Measurements from ENCODE around the gene FSTL3. TPM values are rescaled to one million over a fixed set of nuclear protein-coding genes. Genes with fewer than 3 reads are reported as not detected.

Gene FSTL3
- polyA plus RNA-seq, 1 of the 3 experiments (the other 2 are of a cell fraction): 64.4 TPM

DNA sequence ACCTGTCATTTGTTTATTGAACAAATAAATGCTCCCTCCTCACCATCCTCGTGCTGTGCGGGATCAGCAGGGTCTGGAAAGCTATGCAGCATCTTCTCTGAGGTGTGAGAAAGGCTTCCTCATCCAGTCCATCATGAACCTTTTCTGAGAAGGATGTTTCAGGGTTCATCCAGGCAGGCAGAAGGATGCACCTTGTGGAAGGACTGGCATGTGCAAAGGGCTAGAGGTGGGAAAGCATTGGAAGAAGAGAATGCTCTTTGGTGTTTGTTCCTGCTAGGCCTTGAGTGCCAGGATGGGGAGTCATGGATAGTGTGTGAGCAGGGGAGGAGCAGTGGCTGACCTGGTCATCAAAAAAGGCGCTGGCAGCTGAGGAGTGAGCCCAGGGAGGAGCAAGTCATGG, 39.2 kb downstream of the FSTL3 start:
- WGBS (ENCODE audit: low lambda C conversion rate): 98% methylated on average over 3 of the region's 3 CpGs
- Histone ChIP-seq H3K27ac (ENCODE audit: low read depth in 2 of 2, low read length in 1 of 2) (no peak overlapping the region), H3K9ac (no peak overlapping the region), H3K79me2 (ENCODE audit: insufficient read depth) (peaks cover 3% of the 10 kb centered on the region; the same call in 1 of the 2 replicates), H3K9me3 (no peaks in the 10 kb centered on the region), H3K4me3 (ENCODE audit: low read depth in 2 of 2, low read length in 1 of 2) (no peak overlapping the region), H3K9me2 (no peaks in the 10 kb centered on the region), H3F3A (replicated peaks; ENCODE audit: insufficient read depth) (peaks cover 11% of the 10 kb centered on the region), H3K27me3 (ENCODE audit: insufficient read depth) (no peaks in the 10 kb centered on the region), H3K36me3 (replicated peaks in 1 of 2; ENCODE audit: control insufficient read depth in 1 of 2, insufficient read depth in 2 of 2, low read length in 1 of 2) (no peaks in the 10 kb centered on the region), H4K20me1 (ENCODE audit: insufficient read depth) (no peaks in the 10 kb centered on the region), H3K4me1 (ENCODE audit: control insufficient read depth in 1 of 2, insufficient read depth in 2 of 2, low read depth in 1 of 2, low read length in 1 of 2) (peaks cover 0 to 11% of the 10 kb centered on the region in 2 experiments; a peak in 1 of 4 replicates), H2AFZ (ENCODE audit: low read depth) (no peak overlapping the region), H3K4me2 (no peak overlapping the region)
- no peak for TF ChIP-seq GABPA (IDR thresholded peaks at IDR 0.05; ENCODE audit: low read depth)
- TF ChIP-seq MEF2A (IDR thresholded peaks at IDR 0.05; ENCODE audit: borderline replicate concordance, low read depth): no peak
- TF ChIP-seq TAF1 (IDR thresholded peaks at IDR 0.05; ENCODE audit: borderline replicate concordance, low read depth, low read length): no peak
- TF ChIP-seq USF2 (IDR thresholded peaks at IDR 0.05; ENCODE audit: borderline replicate concordance, low read depth, low read length): no peak
- TF ChIP-seq POLR2AphosphoS5 (IDR thresholded peaks at IDR 0.05; ENCODE audit: low read depth, low read length): no peak
- TF ChIP-seq EZH2phosphoT487 (IDR thresholded peaks at IDR 0.05; ENCODE audit: borderline replicate concordance, low read depth): no peak
- no peak for TF ChIP-seq ZBTB33 (IDR thresholded peaks at IDR 0.05; ENCODE audit: borderline replicate concordance, low read depth)
- TF ChIP-seq RXRA (IDR thresholded peaks at IDR 0.05; ENCODE audit: borderline replicate concordance, low read depth): no peak
- no peak for TF ChIP-seq CHD2 (IDR thresholded peaks at IDR 0.05; ENCODE audit: low read length, partially characterized antibody)
- no peak for DNase-seq
- CTCF ChIA-PET: interaction anchor here (2.1 kb wide), 1 partner anchor 19 kb away, joined by 8 read pairs; no protein-coding TSS in a partner anchor
- POLR2A ChIA-PET: no interaction called here

- Histone ChIP-seq H3K36me3 (replicated peaks in 1 of 2; ENCODE audit: control insufficient read depth in 1 of 2, insufficient read depth in 2 of 2, low read length in 1 of 2) (no peaks in the 10 kb centered on the region), H3K27me3 (ENCODE audit: insufficient read depth) (no peaks in the 10 kb centered on the region), H3F3A (replicated peaks; ENCODE audit: insufficient read depth) (no peaks in the 10 kb centered on the region), H3K27ac (ENCODE audit: low read depth in 2 of 2, low read length in 1 of 2) (no peak overlapping the region), H3K9ac (no peak overlapping the region), H3K9me2 (no peaks in the 10 kb centered on the region), H4K20me1 (ENCODE audit: insufficient read depth) (no peaks in the 10 kb centered on the region), H3K9me3 (no peaks in the 10 kb centered on the region), H3K4me2 (no peak overlapping the region), H2AFZ (ENCODE audit: low read depth) (no peak overlapping the region), H3K79me2 (ENCODE audit: insufficient read depth) (peaks cover 3% of the 10 kb centered on the region; the same call in 1 of the 2 replicates), H3K4me1 (ENCODE audit: control insufficient read depth in 1 of 2, insufficient read depth in 2 of 2, low read depth in 1 of 2, low read length in 1 of 2) (no peaks in the 10 kb centered on the region; a peak in 1 of 4 replicates), H3K4me3 (ENCODE audit: low read depth in 2 of 2, low read length in 1 of 2) (no peak overlapping the region)
- POLR2A ChIA-PET: interaction anchor here (1.0 kb wide), 1 partner anchor 10 kb away, joined by 3 read pairs; the partner anchor contains the start of gene PALM
- 88% methylated on average over 18 of the region's 23 CpGs for WGBS (ENCODE audit: low lambda C conversion rate)
- peak; percentile 55 for DNase-seq
- CTCF ChIA-PET: interaction anchor here (0.9 to 1.0 kb wide), 2 partner anchors 12 to 42 kb away, joined by 3 read pairs; no protein-coding TSS in a partner anchor
- TF ChIP-seq MXI1 (IDR thresholded peaks at IDR 0.05; ENCODE audit: low read depth, low read length): no peak
- no peak for TF ChIP-seq TAF1 (IDR thresholded peaks at IDR 0.05; ENCODE audit: borderline replicate concordance, low read depth, low read length)
- no peak for TF ChIP-seq GABPA (IDR thresholded peaks at IDR 0.05; ENCODE audit: low read depth)
- TF ChIP-seq RXRA (IDR thresholded peaks at IDR 0.05; ENCODE audit: borderline replicate concordance, low read depth): no peak
- TF ChIP-seq RFX5 (IDR thresholded peaks at IDR 0.05; ENCODE audit: low read length): no peak
Measured at GRCh38 chr19:718251-718951, 42.2 kb downstream of the FSTL3 start.
